ENCODE data around the gene C13orf46.

DNA sequence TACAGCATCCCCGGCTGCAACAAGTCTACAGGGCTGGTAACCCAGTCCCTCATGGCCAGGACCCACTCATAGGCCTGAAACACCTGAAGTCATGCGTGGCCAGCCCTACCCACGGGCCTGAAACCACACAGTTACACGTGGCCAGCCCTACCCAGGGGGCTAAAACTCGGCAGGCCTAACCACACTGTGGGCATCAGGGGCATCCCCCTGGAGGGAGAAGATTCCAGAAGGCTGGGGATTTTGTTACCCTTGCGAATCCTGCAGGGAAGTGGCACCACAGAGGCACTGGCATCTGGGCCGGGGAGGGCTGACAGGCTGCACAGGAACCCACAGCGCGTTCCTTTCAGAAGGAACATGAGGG is 48.4 kb upstream of the C13orf46 start:
- TF ChIP-seq, protein P1, sequence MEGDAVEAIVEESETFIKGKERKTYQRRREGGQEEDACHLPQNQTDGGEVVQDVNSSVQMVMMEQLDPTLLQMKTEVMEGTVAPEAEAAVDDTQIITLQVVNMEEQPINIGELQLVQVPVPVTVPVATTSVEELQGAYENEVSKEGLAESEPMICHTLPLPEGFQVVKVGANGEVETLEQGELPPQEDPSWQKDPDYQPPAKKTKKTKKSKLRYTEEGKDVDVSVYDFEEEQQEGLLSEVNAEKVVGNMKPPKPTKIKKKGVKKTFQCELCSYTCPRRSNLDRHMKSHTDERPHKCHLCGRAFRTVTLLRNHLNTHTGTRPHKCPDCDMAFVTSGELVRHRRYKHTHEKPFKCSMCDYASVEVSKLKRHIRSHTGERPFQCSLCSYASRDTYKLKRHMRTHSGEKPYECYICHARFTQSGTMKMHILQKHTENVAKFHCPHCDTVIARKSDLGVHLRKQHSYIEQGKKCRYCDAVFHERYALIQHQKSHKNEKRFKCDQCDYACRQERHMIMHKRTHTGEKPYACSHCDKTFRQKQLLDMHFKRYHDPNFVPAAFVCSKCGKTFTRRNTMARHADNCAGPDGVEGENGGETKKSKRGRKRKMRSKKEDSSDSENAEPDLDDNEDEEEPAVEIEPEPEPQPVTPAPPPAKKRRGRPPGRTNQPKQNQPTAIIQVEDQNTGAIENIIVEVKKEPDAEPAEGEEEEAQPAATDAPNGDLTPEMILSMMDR (IDR thresholded peaks at IDR 0.05): no peak
- TF ChIP-seq POLR2AphosphoS2 (conservative IDR thresholded peaks at IDR 0.05; ENCODE audit: low read length) (no peak), POLR2A (IDR thresholded peaks at IDR 0.05; ENCODE audit: low read length) (no peak), KDM1A (IDR thresholded peaks at IDR 0.05; ENCODE audit: low read depth) (no peak), ESRRA (IDR thresholded peaks at IDR 0.05; ENCODE audit: borderline replicate concordance, low read length) (no peak)
- TF ChIP-seq, protein P2, sequence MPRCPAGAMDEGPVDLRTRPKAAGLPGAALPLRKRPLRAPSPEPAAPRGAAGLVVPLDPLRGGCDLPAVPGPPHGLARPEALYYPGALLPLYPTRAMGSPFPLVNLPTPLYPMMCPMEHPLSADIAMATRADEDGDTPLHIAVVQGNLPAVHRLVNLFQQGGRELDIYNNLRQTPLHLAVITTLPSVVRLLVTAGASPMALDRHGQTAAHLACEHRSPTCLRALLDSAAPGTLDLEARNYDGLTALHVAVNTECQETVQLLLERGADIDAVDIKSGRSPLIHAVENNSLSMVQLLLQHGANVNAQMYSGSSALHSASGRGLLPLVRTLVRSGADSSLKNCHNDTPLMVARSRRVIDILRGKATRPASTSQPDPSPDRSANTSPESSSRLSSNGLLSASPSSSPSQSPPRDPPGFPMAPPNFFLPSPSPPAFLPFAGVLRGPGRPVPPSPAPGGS (IDR thresholded peaks at IDR 0.05): no peak
